CD14-positive monocyte (primary cell): Measurements from ENCODE around the gene CLIC1. TPM values are rescaled to one million over a fixed set of nuclear protein-coding genes. Genes with fewer than 3 reads are reported as not detected.

Experiments used
- DNase-seq, 3 donors: peaks; one replicate each; pipeline ENCODE4 v3.0.0-alpha.2; 2011 to 2022
- H2AFZ ChIP-seq: 2 replicates; pipeline ENCODE4 v1.6.0; 2012; ENCODE audit warnings: mild to moderate bottlenecking, low read depth, low read length, inconsistent platforms; ENCODE audit not compliant: insufficient read depth, poor library complexity, severe bottlenecking
- H3K27ac ChIP-seq, 2 donors: 1 replicate in 1 of 2; 2 replicates in 1 of 2; pipeline ENCODE4 v1.5.1; 2012 to 2013; ENCODE audit warnings: low read length in 2 of 2, control low read depth in 1 of 2, inconsistent platforms in 1 of 2, low read depth in 1 of 2, mild to moderate bottlenecking in 1 of 2
- H3K27me3 ChIP-seq, 2 donors: one replicate each; pipeline versions ENCODE4 v1.6.0 to v1.6.1; 2011 to 2013; ENCODE audit warnings: low read length in 2 of 2; ENCODE audit not compliant: control insufficient read depth in 2 of 2, insufficient read depth in 2 of 2
- H3K36me3 ChIP-seq, 2 donors: replicated peaks in 1 of 2; 1 replicate in 1 of 2; 2 replicates in 1 of 2; pipeline versions ENCODE4 v1.5.1 to v1.6.1; 2012 to 2013; ENCODE audit warnings: low read length in 2 of 2, control low read depth in 1 of 2, inconsistent platforms in 1 of 2, mild to moderate bottlenecking in 1 of 2; ENCODE audit not compliant: insufficient read depth in 2 of 2, control insufficient read depth in 1 of 2
- H3K4me1 ChIP-seq, 2 donors: 1 replicate in 1 of 2; 2 replicates in 1 of 2; pipeline versions ENCODE4 v1.5.1 to v1.6.1; 2012 to 2013; ENCODE audit warnings: low read length in 2 of 2, control low read depth in 1 of 2, inconsistent platforms in 1 of 2, mild to moderate bottlenecking in 1 of 2, moderate library complexity in 1 of 2; ENCODE audit not compliant: insufficient read depth in 2 of 2, control insufficient read depth in 1 of 2
- H3K4me2 ChIP-seq: replicated peaks from 2 replicates; pipeline ENCODE3; 2012; ENCODE audit warnings: low read length, moderate library complexity, mild to moderate bottlenecking; ENCODE audit not compliant: poor library complexity, severe bottlenecking; ENCODE audit errors: extremely low read depth
- H3K4me3 ChIP-seq, 3 experiments: fragments of 200-600 bp in 1 of 3; sonication (generic) in 1 of 3; replicated peaks in 1 of 3; 1 replicate in 2 of 3; 2 replicates in 1 of 3; pipeline ENCODE4 v1.5.1; 2011 to 2013; ENCODE audit warnings: low read length in 3 of 3, mild to moderate bottlenecking in 3 of 3, control low read depth in 2 of 3, low read depth in 2 of 3, inconsistent platforms in 1 of 3, moderate library complexity in 1 of 3
- H3K79me2 ChIP-seq: 2 replicates; pipeline ENCODE4 v1.6.0; 2012; ENCODE audit warnings: mild to moderate bottlenecking, control low read depth, inconsistent platforms, low read length, moderate library complexity; ENCODE audit not compliant: insufficient read depth
- H3K9ac ChIP-seq: 2 replicates; pipeline ENCODE4 v1.6.0; 2017; ENCODE audit warnings: low read length, mild to moderate bottlenecking; ENCODE audit not compliant: insufficient read depth, poor library complexity, severe bottlenecking
- H3K9me3 ChIP-seq, 2 donors: replicated peaks in 1 of 2; 1 replicate in 1 of 2; 2 replicates in 1 of 2; pipeline versions ENCODE4 v1.5.1 to v1.6.1; 2012 to 2013; ENCODE audit warnings: low read length in 2 of 2, control low read depth in 1 of 2; ENCODE audit not compliant: control insufficient read depth in 1 of 2, insufficient read depth in 1 of 2
- H4K20me1 ChIP-seq: 2 replicates; pipeline ENCODE4 v1.6.0; 2012; ENCODE audit warnings: mild to moderate bottlenecking, low read length, control low read depth, moderate library complexity; ENCODE audit not compliant: insufficient read depth
- H3K27ac Mint-ChIP-seq, 7 donors: one replicate each; pipeline ENCODE4 v1.8.0; 2020; ENCODE audit warnings: mild to moderate bottlenecking in 7 of 7, mixed read lengths in 7 of 7, moderate library complexity in 6 of 7, inconsistent platforms in 2 of 7
- H3K27me3 Mint-ChIP-seq, 3 donors: one replicate each; pipeline ENCODE4 v1.8.0; 2021 to 2022; ENCODE audit warnings: low read depth in 3 of 3, mild to moderate bottlenecking in 3 of 3, mixed read lengths in 3 of 3, moderate library complexity in 3 of 3, inconsistent platforms in 1 of 3
- H3K36me3 Mint-ChIP-seq, 2 donors: one replicate each; pipeline ENCODE4 v1.8.0; 2020; ENCODE audit warnings: mixed read lengths in 2 of 2, inconsistent platforms in 1 of 2, mild to moderate bottlenecking in 1 of 2
- H3K4me1 Mint-ChIP-seq: one replicate; pipeline ENCODE4 v1.8.0; 2020; ENCODE audit warnings: mild to moderate bottlenecking, mixed read lengths
- H3K4me3 Mint-ChIP-seq, 2 donors: one replicate each; pipeline ENCODE4 v1.8.0; 2020; ENCODE audit warnings: mild to moderate bottlenecking in 2 of 2, mixed read lengths in 2 of 2, moderate library complexity in 1 of 2
- H3K9me3 Mint-ChIP-seq, 7 donors: one replicate each; pipeline ENCODE4 v1.8.0; 2020 to 2022; ENCODE audit warnings: mixed read lengths in 7 of 7, mild to moderate bottlenecking in 6 of 7, moderate library complexity in 6 of 7, inconsistent platforms in 2 of 7
- WGBS: methylation state at CpG from one replicate; pipeline ENCODE4 v1.1.5; 2013; ENCODE audit warnings: missing lambda C conversion rate; ENCODE audit not compliant: insufficient coverage; 5-methylcytosine and 5-hydroxymethylcytosine counted together
- intact Hi-C, 2 donors: fragments of 100-400 bp; cut with micrococcal nuclease; formaldehyde crosslinking; loops; one replicate each; pipeline versions ENCODE4 v1.15.0 to v1.15.1; 2023
- polyA plus RNA-seq, 3 donors: library from polyadenylated mRNA; depleted of rRNA in 1 of 3; unstranded in 2 of 3; stranded (reverse) in 1 of 3; fragments of 300-500 nt in 2 of 3; fragments of >200 nt in 1 of 3; fragmentation: Illumina TruSeq in 2 of 3; gene quantifications; 1 replicate in 2 of 3; 2 replicates in 1 of 3; pipeline ENCODE4 v1.2.3, GENCODE V29; 2012 to 2021
- TF ChIP-seq, protein P1 (sequence below): fragments of 200-600 bp; IDR thresholded peaks from one replicate; pipeline ENCODE4 v1.8.0; 2022; ENCODE audit warnings: antibody characterized with exemption, mild to moderate bottlenecking

The CLIC1 gene
- polyA plus RNA-seq, 3 donors = 676 to 1,304 (median 1,196) TPM

DNA sequence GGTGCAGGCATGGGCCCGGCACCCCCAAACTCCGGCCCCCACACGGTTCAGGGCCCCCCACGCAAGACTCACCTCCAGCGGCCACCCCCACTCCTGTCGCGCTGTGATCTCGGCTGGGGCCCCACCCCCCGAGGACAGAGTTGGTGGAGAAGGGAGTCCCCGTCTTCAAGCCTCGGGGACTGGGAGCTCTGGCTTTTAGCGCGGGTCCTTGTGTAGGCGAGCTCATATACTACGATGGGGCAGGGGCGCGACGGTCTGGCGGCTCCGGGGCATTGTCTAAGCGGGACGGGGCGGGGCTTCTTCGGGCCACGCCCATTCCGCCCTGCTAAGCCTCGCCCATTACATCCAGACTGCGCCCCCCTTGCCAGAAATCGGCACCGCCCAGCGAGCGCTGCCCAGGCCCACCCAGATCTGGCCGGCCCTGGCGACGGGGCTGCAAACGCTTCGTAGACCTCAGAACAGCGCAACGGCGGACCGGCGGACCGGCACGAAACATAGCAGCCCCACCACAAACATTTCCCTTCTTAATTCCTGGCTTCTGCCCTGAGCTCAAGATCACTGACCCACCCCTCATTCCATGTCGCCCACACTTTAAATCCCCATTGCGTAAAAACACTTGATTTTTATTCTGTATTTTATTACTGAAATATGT, 6.2 kb downstream of the CLIC1 start:
- TF ChIP-seq, protein P1, sequence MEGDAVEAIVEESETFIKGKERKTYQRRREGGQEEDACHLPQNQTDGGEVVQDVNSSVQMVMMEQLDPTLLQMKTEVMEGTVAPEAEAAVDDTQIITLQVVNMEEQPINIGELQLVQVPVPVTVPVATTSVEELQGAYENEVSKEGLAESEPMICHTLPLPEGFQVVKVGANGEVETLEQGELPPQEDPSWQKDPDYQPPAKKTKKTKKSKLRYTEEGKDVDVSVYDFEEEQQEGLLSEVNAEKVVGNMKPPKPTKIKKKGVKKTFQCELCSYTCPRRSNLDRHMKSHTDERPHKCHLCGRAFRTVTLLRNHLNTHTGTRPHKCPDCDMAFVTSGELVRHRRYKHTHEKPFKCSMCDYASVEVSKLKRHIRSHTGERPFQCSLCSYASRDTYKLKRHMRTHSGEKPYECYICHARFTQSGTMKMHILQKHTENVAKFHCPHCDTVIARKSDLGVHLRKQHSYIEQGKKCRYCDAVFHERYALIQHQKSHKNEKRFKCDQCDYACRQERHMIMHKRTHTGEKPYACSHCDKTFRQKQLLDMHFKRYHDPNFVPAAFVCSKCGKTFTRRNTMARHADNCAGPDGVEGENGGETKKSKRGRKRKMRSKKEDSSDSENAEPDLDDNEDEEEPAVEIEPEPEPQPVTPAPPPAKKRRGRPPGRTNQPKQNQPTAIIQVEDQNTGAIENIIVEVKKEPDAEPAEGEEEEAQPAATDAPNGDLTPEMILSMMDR = no peak
- Histone ChIP-seq H3K27ac (peak overlapping the region; percentile 94 to 96), H3K4me2 (peak overlapping the region; percentile 92), H3K27me3 (no peaks in the 10 kb centered on the region), H3K4me3 (peak overlapping the region; percentile 68 to 87 (median 81)), H3K9ac (peak overlapping the region; percentile 64), H3K4me1 (peaks cover 78 to 91% of the 10 kb centered on the region in 2 donors), H3K79me2 (peaks cover 65% of the 10 kb centered on the region), H4K20me1 (peaks cover 48% of the 10 kb centered on the region), H3K36me3 (peaks cover 39 to 40% of the 10 kb centered on the region in 2 donors), H3K9me3 (no peaks in the 10 kb centered on the region), H2AFZ (no peak overlapping the region)
- under 1% methylated on average over 37 of the region's 46 CpGs for WGBS
- Mint-ChIP-seq H3K4me3 (peak overlapping the region; percentile 96), H3K36me3 (peaks cover 58 to 63% of the 10 kb centered on the region in 2 donors), H3K27me3 (peaks cover 0 to 4% (median 2%) of the 10 kb centered on the region in 3 donors), H3K9me3 (peaks cover 0 to 4% (median 0%) of the 10 kb centered on the region in 7 donors), H3K4me1 (peaks cover 72% of the 10 kb centered on the region), H3K27ac (peak overlapping the region; percentile 96 to 99 (median 98))
- intact Hi-C loops = loop anchor here (2.0 to 10.0 kb wide), 6 partner anchors 37 to 185 kb away; partner anchors contain the start of genes ATP6V1G2 (in 1 of the 2), DDX39B (in 1 of the 2), NFKBIL1 (in 1 of the 2) and VARS1 (in 1 of the 2)
- peak; percentile 55 to 70 (median 65) for DNase-seq

DNA sequence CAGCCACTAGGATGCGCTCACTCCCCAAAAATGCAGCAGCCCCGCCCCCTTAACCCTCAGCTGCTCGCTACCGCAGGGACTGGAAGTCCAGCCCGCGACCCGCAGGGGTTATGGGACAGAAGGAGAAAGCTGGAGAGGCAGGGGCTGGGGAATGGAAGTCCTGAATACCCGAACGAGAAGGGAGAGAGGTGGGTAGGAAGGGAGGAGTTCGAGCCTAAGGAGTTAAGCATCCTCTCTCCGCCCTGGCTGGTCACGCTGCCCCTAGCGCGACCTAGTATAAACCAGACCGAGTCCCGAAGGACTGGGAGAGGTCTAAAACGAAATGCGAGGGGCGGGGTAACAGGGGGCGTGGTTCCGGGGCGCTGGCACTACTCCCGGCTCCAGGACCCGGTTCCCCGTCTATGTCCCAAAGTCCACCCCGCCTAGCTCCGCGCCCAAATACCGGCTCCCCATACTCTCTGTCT, 6.8 kb downstream of the CLIC1 start:
- H3K4me3 Mint-ChIP-seq = peak overlapping the region; percentile 96
- TF ChIP-seq, protein P1 = peak; percentile 80
- intact Hi-C loops = loop anchor here (5.0 to 10.0 kb wide), 2 partner anchors 103 to 105 kb away; no protein-coding TSS in a partner anchor
- H3K4me1 Mint-ChIP-seq = peaks cover 73% of the 10 kb centered on the region
- H3K4me3 ChIP-seq = peak overlapping the region; percentile 68 to 87 (median 81)
- H3K27ac ChIP-seq = peak overlapping the region; percentile 94 to 96
- peaks cover 0 to 4% (median 4%) of the 10 kb centered on the region in 3 donors for H3K27me3 Mint-ChIP-seq
- H3K9me3 Mint-ChIP-seq = peaks cover 0 to 4% (median 0%) of the 10 kb centered on the region in 7 donors
- H4K20me1 ChIP-seq = peaks cover 44% of the 10 kb centered on the region
- peaks cover 39 to 40% of the 10 kb centered on the region in 2 donors for H3K36me3 ChIP-seq
- H3K9ac ChIP-seq = peak overlapping the region; percentile 64
- H3K4me2 ChIP-seq = peak overlapping the region; percentile 92
- H2AFZ ChIP-seq = no peak overlapping the region
- H3K27ac Mint-ChIP-seq = peak overlapping the region; percentile 96 to 99 (median 98)
- H3K27me3 ChIP-seq = no peaks in the 10 kb centered on the region
- no peaks in the 10 kb centered on the region for H3K9me3 ChIP-seq
- peak; percentile 75 to 83 (median 78) for DNase-seq
- H3K36me3 Mint-ChIP-seq = peaks cover 62 to 65% of the 10 kb centered on the region in 2 donors
- under 1% methylated on average over 22 of the region's 29 CpGs for WGBS
- H3K4me1 ChIP-seq = peaks cover 76 to 90% of the 10 kb centered on the region in 2 donors
- H3K79me2 ChIP-seq = peaks cover 59% of the 10 kb centered on the region
